ENCODE results near the gene HERPUD2. TPM values are rescaled to one million over a fixed set of nuclear protein-coding genes. Genes with fewer than 3 reads are reported as not detected.

The HERPUD2 gene
- 20.9 TPM for polyA plus RNA-seq (ENCODE audit: insufficient read length)

GRCh38 chr7:35694784-35695472 is at the start of gene HERPUD2:
HERPUD2 (minus strand) TSS chr7:35695135; CDS start chr7:35694330, 805 bp downstream.
- DNase-seq (ENCODE audit: low read depth): peak; percentile 78

GRCh38 chr7:35738889-35739288 is 44.0 kb upstream of the HERPUD2 start:
- no peak for DNase-seq (ENCODE audit: low read depth)

- DNase-seq (ENCODE audit: low read depth): no peak
Observed at GRCh38 chr7:35736725-35737124, 41.8 kb upstream of the HERPUD2 start.

- no peak for DNase-seq (ENCODE audit: low read depth)
Observed at GRCh38 chr7:35735396-35735795, 40.5 kb upstream of the HERPUD2 start.

- DNase-seq (ENCODE audit: low read depth): no peak
Observed at GRCh38 chr7:35734001-35734483, 39.1 kb upstream of the HERPUD2 start.

GRCh38 chr7:35731349-35731748 is 36.4 kb upstream of the HERPUD2 start:
- DNase-seq (ENCODE audit: low read depth): no peak

GRCh38 chr7:35729061-35729783 is 34.3 kb upstream of the HERPUD2 start:
- no peak for DNase-seq (ENCODE audit: low read depth)

- DNase-seq (ENCODE audit: low read depth): no peak
Observed at GRCh38 chr7:35728412-35729060, 33.6 kb upstream of the HERPUD2 start.

GRCh38 chr7:35727571-35727970 is 32.6 kb upstream of the HERPUD2 start:
- no peak for DNase-seq (ENCODE audit: low read depth)

- DNase-seq (ENCODE audit: low read depth): no peak
Observed at GRCh38 chr7:35726654-35727053, 31.7 kb upstream of the HERPUD2 start.

- DNase-seq (ENCODE audit: low read depth): no peak
Observed at GRCh38 chr7:35725280-35725680, 30.3 kb upstream of the HERPUD2 start.

GRCh38 chr7:35723011-35723410 is 28.1 kb upstream of the HERPUD2 start:
- DNase-seq (ENCODE audit: low read depth): no peak

GRCh38 chr7:35722054-35722849 is 27.3 kb upstream of the HERPUD2 start:
- DNase-seq (ENCODE audit: low read depth): no peak

GRCh38 chr7:35721288-35721687 is 26.4 kb upstream of the HERPUD2 start:
- no peak for DNase-seq (ENCODE audit: low read depth)

GRCh38 chr7:35720849-35721248 is 25.9 kb upstream of the HERPUD2 start:
- DNase-seq (ENCODE audit: low read depth): no peak

GRCh38 chr7:35720032-35720431 is 25.1 kb upstream of the HERPUD2 start:
- DNase-seq (ENCODE audit: low read depth): no peak

GRCh38 chr7:35718047-35718446 is 23.1 kb upstream of the HERPUD2 start:
- no peak for DNase-seq (ENCODE audit: low read depth)

GRCh38 chr7:35717516-35717915 is 22.6 kb upstream of the HERPUD2 start:
- DNase-seq (ENCODE audit: low read depth): no peak

- DNase-seq (ENCODE audit: low read depth): no peak
Observed at GRCh38 chr7:35717013-35717412, 22.1 kb upstream of the HERPUD2 start.

- DNase-seq (ENCODE audit: low read depth): no peak
Observed at GRCh38 chr7:35716038-35716803, 21.3 kb upstream of the HERPUD2 start.

- no peak for DNase-seq (ENCODE audit: low read depth)
Observed at GRCh38 chr7:35714862-35715261, 19.9 kb upstream of the HERPUD2 start.

Measured in forelimb muscle (tissue), 1 donor.